Caco-2 (cell line): Measurements from ENCODE around the gene P3H2. TPM values are rescaled to one million over a fixed set of nuclear protein-coding genes. Genes with fewer than 3 reads are reported as not detected.

ENCODE experiments used
- BruUV-seq: library from RNA; stranded (reverse); fragments of 400-500 nt; replicated peaks from 2 replicates; lab custom pipeline; 2021; lab: Mats Ljungman, UMichigan
- CTCF ChIA-PET: fragments of 300-600 bp; sonication (Branson Sonifier 250); formaldehyde crosslinking; loops from one replicate; lab custom pipeline; 2022; ENCODE audit warnings: antibody characterized with exemption; lab: Charles Lee
- POLR2A ChIA-PET: fragments of 300-600 bp; sonication (Branson Sonifier 250); formaldehyde crosslinking; loops from one replicate; lab custom pipeline; 2022; ENCODE audit warnings: antibody characterized with exemption; lab: Charles Lee
- DNase-seq, 2 experiments: peaks; one replicate each; pipeline versions ENCODE4 v3.0.0 to v3.0.0-alpha.2; 2020 to 2022
- H3K27me3 ChIP-seq: replicated peaks from 2 replicates; pipeline ENCODE4 v1.6.0; 2011; ENCODE audit warnings: low read length; ENCODE audit not compliant: control insufficient read depth, insufficient read depth
- H3K36me3 ChIP-seq: 2 replicates; pipeline ENCODE4 v1.5.1; 2011; ENCODE audit warnings: low read length; ENCODE audit not compliant: control insufficient read depth, insufficient read depth
- H3K4me1 ChIP-seq: fragments of 250-450 bp; sonication (Bioruptor Pico); 2 replicates; pipeline ENCODE4 v1.5.1; 2020; ENCODE audit warnings: mild to moderate bottlenecking
- H3K4me3 ChIP-seq: 2 replicates; pipeline ENCODE4 v1.5.1; 2011; ENCODE audit warnings: low read depth, mild to moderate bottlenecking, control low read depth, low read length
- H3K9me3 ChIP-seq: fragments of 250-450 bp; sonication (Bioruptor Pico); 2 replicates; pipeline ENCODE4 v1.5.1; 2020; ENCODE audit warnings: mild to moderate bottlenecking, moderate library complexity
- H3K27ac Mint-ChIP-seq: one replicate; pipeline ENCODE4 v1.8.0; 2022; ENCODE audit warnings: mixed read lengths; ENCODE audit not compliant: unreplicated experiment
- H3K27me3 Mint-ChIP-seq: one replicate; pipeline ENCODE4 v1.8.0; 2022; ENCODE audit warnings: mixed read lengths; ENCODE audit not compliant: insufficient read depth, unreplicated experiment
- H3K36me3 Mint-ChIP-seq: one replicate; pipeline ENCODE4 v1.8.0; 2022; ENCODE audit warnings: mild to moderate bottlenecking, mixed read lengths; ENCODE audit not compliant: insufficient read depth, unreplicated experiment
- H3K4me1 Mint-ChIP-seq: one replicate; pipeline ENCODE4 v1.8.0; 2022; ENCODE audit warnings: low read depth, mixed read lengths; ENCODE audit not compliant: unreplicated experiment
- H3K4me3 Mint-ChIP-seq: one replicate; pipeline ENCODE4 v1.8.0; 2022; ENCODE audit warnings: mild to moderate bottlenecking, moderate library complexity, mixed read lengths; ENCODE audit not compliant: unreplicated experiment
- H3K9me3 Mint-ChIP-seq: one replicate; pipeline ENCODE4 v1.8.0; 2022; ENCODE audit warnings: mixed read lengths; ENCODE audit not compliant: unreplicated experiment
- intact Hi-C: fragments of 100-400 bp; cut with micrococcal nuclease; formaldehyde crosslinking; loops from one replicate; pipeline ENCODE4 v1.10.0; 2022; ENCODE audit not compliant: unreplicated experiment
- total RNA-seq: library from RNA; stranded (reverse); gene quantifications from 2 replicates; pipeline ENCODE4 v1.2.3, GENCODE V29; 2022
- TF ChIP-seq, protein P1 (sequence below), 2 experiments: fragments of 200-600 bp in 1 of 2; IDR thresholded peaks; 1 replicate in 1 of 2; 2 replicates in 1 of 2; pipeline versions ENCODE4 v1.5.1 to v1.8.0; 2011 to 2022; ENCODE audit warnings: antibody characterized with exemption in 1 of 2, control low read depth in 1 of 2, inconsistent platforms in 1 of 2, low read depth in 1 of 2, low read length in 1 of 2, mild to moderate bottlenecking in 1 of 2, moderate library complexity in 1 of 2; ENCODE audit not compliant: insufficient read depth in 1 of 2, severe bottlenecking in 1 of 2, unreplicated experiment in 1 of 2

Gene P3H2
- total RNA-seq, 1 experiment from 2014 or later: 55.8 TPM

GRCh38 chr3:190070622-190071347 is 49.9 kb downstream of the P3H2 start:
- POLR2A ChIA-PET: interaction anchor here (0.6 kb wide), 1 partner anchor 32 kb away, joined by 12 read pairs; no protein-coding TSS in a partner anchor

DNA sequence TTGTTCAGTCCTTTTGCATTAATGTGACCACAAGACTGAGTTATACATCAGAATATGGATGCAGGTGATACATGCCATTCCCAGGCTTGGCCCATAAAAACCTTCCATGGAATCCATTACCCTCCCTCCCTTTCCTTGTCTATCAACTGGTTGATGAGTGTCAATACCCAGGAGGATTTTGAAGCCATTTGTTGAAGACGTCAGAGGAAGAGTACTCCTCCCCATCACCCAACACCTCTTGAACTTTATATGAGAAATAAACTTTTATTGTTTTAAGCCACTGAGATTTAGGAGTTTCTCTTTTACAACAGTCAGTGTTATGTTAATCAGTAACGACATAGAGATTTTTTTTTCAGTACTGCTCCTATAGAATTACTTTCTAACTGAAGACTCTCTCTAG is 55.5 kb downstream of the P3H2 start:
- Mint-ChIP-seq H3K27me3 (no peaks in the 10 kb centered on the region), H3K27ac (no peak overlapping the region), H3K9me3 (no peaks in the 10 kb centered on the region), H3K36me3 (no peaks in the 10 kb centered on the region), H3K4me1 (peaks cover 8% of the 10 kb centered on the region), H3K4me3 (no peak overlapping the region)
- H3K4me1 ChIP-seq: no peaks in the 10 kb centered on the region
- H3K4me3 ChIP-seq: no peak overlapping the region
- intact Hi-C loops: no loop called here
- TF ChIP-seq, protein P1, sequence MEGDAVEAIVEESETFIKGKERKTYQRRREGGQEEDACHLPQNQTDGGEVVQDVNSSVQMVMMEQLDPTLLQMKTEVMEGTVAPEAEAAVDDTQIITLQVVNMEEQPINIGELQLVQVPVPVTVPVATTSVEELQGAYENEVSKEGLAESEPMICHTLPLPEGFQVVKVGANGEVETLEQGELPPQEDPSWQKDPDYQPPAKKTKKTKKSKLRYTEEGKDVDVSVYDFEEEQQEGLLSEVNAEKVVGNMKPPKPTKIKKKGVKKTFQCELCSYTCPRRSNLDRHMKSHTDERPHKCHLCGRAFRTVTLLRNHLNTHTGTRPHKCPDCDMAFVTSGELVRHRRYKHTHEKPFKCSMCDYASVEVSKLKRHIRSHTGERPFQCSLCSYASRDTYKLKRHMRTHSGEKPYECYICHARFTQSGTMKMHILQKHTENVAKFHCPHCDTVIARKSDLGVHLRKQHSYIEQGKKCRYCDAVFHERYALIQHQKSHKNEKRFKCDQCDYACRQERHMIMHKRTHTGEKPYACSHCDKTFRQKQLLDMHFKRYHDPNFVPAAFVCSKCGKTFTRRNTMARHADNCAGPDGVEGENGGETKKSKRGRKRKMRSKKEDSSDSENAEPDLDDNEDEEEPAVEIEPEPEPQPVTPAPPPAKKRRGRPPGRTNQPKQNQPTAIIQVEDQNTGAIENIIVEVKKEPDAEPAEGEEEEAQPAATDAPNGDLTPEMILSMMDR (IDR thresholded peaks at IDR 0.05; ENCODE audit: insufficient read depth in 1 of 2, low read depth in 1 of 2, low read length in 1 of 2, severe bottlenecking in 1 of 2, unreplicated experiment in 1 of 2): no peak
- no peak for DNase-seq
- ChIA-PET CTCF (no interaction called here), POLR2A (no interaction called here)
- H3K36me3 ChIP-seq: no peaks in the 10 kb centered on the region
- no TSS peak for BruUV-seq
- no peaks in the 10 kb centered on the region; the same call in 1 of the 2 replicates for H3K9me3 ChIP-seq
- H3K27me3 ChIP-seq: no peaks in the 10 kb centered on the region

More at GRCh38 chr3:190070622-190071347, 49.9 kb downstream of the P3H2 start:
- H3K27ac Mint-ChIP-seq: no peak overlapping the region
- DNase-seq: no peak
- H3K36me3 Mint-ChIP-seq: no peaks in the 10 kb centered on the region
- H3K9me3 Mint-ChIP-seq: no peaks in the 10 kb centered on the region
- BruUV-seq: no TSS peak
- intact Hi-C loops: no loop called here
- TF ChIP-seq, protein P1 (IDR thresholded peaks at IDR 0.05; ENCODE audit: insufficient read depth in 1 of 2, low read depth in 1 of 2, low read length in 1 of 2, severe bottlenecking in 1 of 2, unreplicated experiment in 1 of 2): no peak
- Histone ChIP-seq H3K36me3 (no peaks in the 10 kb centered on the region), H3K4me1 (no peaks in the 10 kb centered on the region), H3K9me3 (no peaks in the 10 kb centered on the region), H3K4me3 (no peak overlapping the region), H3K27me3 (no peaks in the 10 kb centered on the region)
- CTCF ChIA-PET: no interaction called here
- no peaks in the 10 kb centered on the region for H3K27me3 Mint-ChIP-seq
- peaks cover 8% of the 10 kb centered on the region for H3K4me1 Mint-ChIP-seq
- H3K4me3 Mint-ChIP-seq: no peak overlapping the region

DNA sequence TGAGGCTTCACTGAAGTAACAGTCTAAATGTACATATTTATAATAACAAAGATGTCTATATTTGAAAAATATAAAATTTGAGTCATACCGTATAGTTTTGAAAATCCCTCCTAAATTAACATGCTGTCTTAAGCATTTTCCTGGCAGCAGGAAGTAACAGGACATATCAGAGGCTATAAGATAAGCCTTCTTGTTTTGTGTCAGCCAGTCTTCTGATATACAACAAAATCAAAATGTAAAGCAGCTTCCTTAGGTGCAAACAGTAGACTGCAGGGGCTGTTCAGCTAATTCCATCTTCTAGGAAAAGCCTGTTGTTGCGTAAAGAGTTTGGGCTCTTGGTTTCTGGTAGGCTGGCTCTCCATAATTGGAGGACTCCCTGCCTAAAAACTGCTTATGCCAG is 56.0 kb downstream of the P3H2 start:
- TF ChIP-seq, protein P1 (IDR thresholded peaks at IDR 0.05; ENCODE audit: insufficient read depth in 1 of 2, low read depth in 1 of 2, low read length in 1 of 2, severe bottlenecking in 1 of 2, unreplicated experiment in 1 of 2): no peak
- DNase-seq: no peak
- BruUV-seq: no TSS peak
- H3K9me3 ChIP-seq: no peaks in the 10 kb centered on the region; the same call in 1 of the 2 replicates
- POLR2A ChIA-PET: interaction anchor here (0.6 kb wide), 1 partner anchor 9 kb away, joined by 4 read pairs; no protein-coding TSS in a partner anchor
- no peaks in the 10 kb centered on the region for H3K4me1 ChIP-seq
- no peaks in the 10 kb centered on the region for H3K27me3 ChIP-seq
- no peak overlapping the region for H3K27ac Mint-ChIP-seq
- no peak overlapping the region for H3K4me3 Mint-ChIP-seq
- no peaks in the 10 kb centered on the region for H3K9me3 Mint-ChIP-seq
- no peak overlapping the region for H3K4me3 ChIP-seq
- no peaks in the 10 kb centered on the region for H3K36me3 ChIP-seq
- H3K27me3 Mint-ChIP-seq: no peaks in the 10 kb centered on the region
- intact Hi-C loops: no loop called here
- CTCF ChIA-PET: no interaction called here
- peaks cover 5% of the 10 kb centered on the region for H3K4me1 Mint-ChIP-seq
- no peaks in the 10 kb centered on the region for H3K36me3 Mint-ChIP-seq
